CD14-positive monocyte (primary cell): Measurements from ENCODE around the gene MAPK4. TPM values are rescaled to one million over a fixed set of nuclear protein-coding genes. Genes with fewer than 3 reads are reported as not detected.

Experiments
- DNase-seq, 3 donors: peaks; one replicate each; pipeline ENCODE4 v3.0.0-alpha.2; 2011 to 2022
- H2AFZ ChIP-seq: 2 replicates; pipeline ENCODE4 v1.6.0; 2012; ENCODE audit warnings: mild to moderate bottlenecking, low read depth, low read length, inconsistent platforms; ENCODE audit not compliant: insufficient read depth, poor library complexity, severe bottlenecking
- H3K27ac ChIP-seq, 2 donors: 1 replicate in 1 of 2; 2 replicates in 1 of 2; pipeline ENCODE4 v1.5.1; 2012 to 2013; ENCODE audit warnings: low read length in 2 of 2, control low read depth in 1 of 2, inconsistent platforms in 1 of 2, low read depth in 1 of 2, mild to moderate bottlenecking in 1 of 2
- H3K27me3 ChIP-seq, 2 donors: one replicate each; pipeline versions ENCODE4 v1.6.0 to v1.6.1; 2011 to 2013; ENCODE audit warnings: low read length in 2 of 2; ENCODE audit not compliant: control insufficient read depth in 2 of 2, insufficient read depth in 2 of 2
- H3K36me3 ChIP-seq, 2 donors: replicated peaks in 1 of 2; 1 replicate in 1 of 2; 2 replicates in 1 of 2; pipeline versions ENCODE4 v1.5.1 to v1.6.1; 2012 to 2013; ENCODE audit warnings: low read length in 2 of 2, control low read depth in 1 of 2, inconsistent platforms in 1 of 2, mild to moderate bottlenecking in 1 of 2; ENCODE audit not compliant: insufficient read depth in 2 of 2, control insufficient read depth in 1 of 2
- H3K4me1 ChIP-seq, 2 donors: 1 replicate in 1 of 2; 2 replicates in 1 of 2; pipeline versions ENCODE4 v1.5.1 to v1.6.1; 2012 to 2013; ENCODE audit warnings: low read length in 2 of 2, control low read depth in 1 of 2, inconsistent platforms in 1 of 2, mild to moderate bottlenecking in 1 of 2, moderate library complexity in 1 of 2; ENCODE audit not compliant: insufficient read depth in 2 of 2, control insufficient read depth in 1 of 2
- H3K4me2 ChIP-seq: replicated peaks from 2 replicates; pipeline ENCODE3; 2012; ENCODE audit warnings: low read length, moderate library complexity, mild to moderate bottlenecking; ENCODE audit not compliant: poor library complexity, severe bottlenecking; ENCODE audit errors: extremely low read depth
- H3K4me3 ChIP-seq, 3 experiments: fragments of 200-600 bp in 1 of 3; sonication (generic) in 1 of 3; replicated peaks in 1 of 3; 1 replicate in 2 of 3; 2 replicates in 1 of 3; pipeline ENCODE4 v1.5.1; 2011 to 2013; ENCODE audit warnings: low read length in 3 of 3, mild to moderate bottlenecking in 3 of 3, control low read depth in 2 of 3, low read depth in 2 of 3, inconsistent platforms in 1 of 3, moderate library complexity in 1 of 3
- H3K79me2 ChIP-seq: 2 replicates; pipeline ENCODE4 v1.6.0; 2012; ENCODE audit warnings: mild to moderate bottlenecking, control low read depth, inconsistent platforms, low read length, moderate library complexity; ENCODE audit not compliant: insufficient read depth
- H3K9ac ChIP-seq: 2 replicates; pipeline ENCODE4 v1.6.0; 2017; ENCODE audit warnings: low read length, mild to moderate bottlenecking; ENCODE audit not compliant: insufficient read depth, poor library complexity, severe bottlenecking
- H3K9me3 ChIP-seq, 2 donors: replicated peaks in 1 of 2; 1 replicate in 1 of 2; 2 replicates in 1 of 2; pipeline versions ENCODE4 v1.5.1 to v1.6.1; 2012 to 2013; ENCODE audit warnings: low read length in 2 of 2, control low read depth in 1 of 2; ENCODE audit not compliant: control insufficient read depth in 1 of 2, insufficient read depth in 1 of 2
- H4K20me1 ChIP-seq: 2 replicates; pipeline ENCODE4 v1.6.0; 2012; ENCODE audit warnings: mild to moderate bottlenecking, low read length, control low read depth, moderate library complexity; ENCODE audit not compliant: insufficient read depth
- H3K27ac Mint-ChIP-seq, 7 donors: one replicate each; pipeline ENCODE4 v1.8.0; 2020; ENCODE audit warnings: mild to moderate bottlenecking in 7 of 7, mixed read lengths in 7 of 7, moderate library complexity in 6 of 7, inconsistent platforms in 2 of 7
- H3K27me3 Mint-ChIP-seq, 3 donors: one replicate each; pipeline ENCODE4 v1.8.0; 2021 to 2022; ENCODE audit warnings: low read depth in 3 of 3, mild to moderate bottlenecking in 3 of 3, mixed read lengths in 3 of 3, moderate library complexity in 3 of 3, inconsistent platforms in 1 of 3
- H3K36me3 Mint-ChIP-seq, 2 donors: one replicate each; pipeline ENCODE4 v1.8.0; 2020; ENCODE audit warnings: mixed read lengths in 2 of 2, inconsistent platforms in 1 of 2, mild to moderate bottlenecking in 1 of 2
- H3K4me1 Mint-ChIP-seq: one replicate; pipeline ENCODE4 v1.8.0; 2020; ENCODE audit warnings: mild to moderate bottlenecking, mixed read lengths
- H3K4me3 Mint-ChIP-seq, 2 donors: one replicate each; pipeline ENCODE4 v1.8.0; 2020; ENCODE audit warnings: mild to moderate bottlenecking in 2 of 2, mixed read lengths in 2 of 2, moderate library complexity in 1 of 2
- H3K9me3 Mint-ChIP-seq, 7 donors: one replicate each; pipeline ENCODE4 v1.8.0; 2020 to 2022; ENCODE audit warnings: mixed read lengths in 7 of 7, mild to moderate bottlenecking in 6 of 7, moderate library complexity in 6 of 7, inconsistent platforms in 2 of 7
- WGBS: methylation state at CpG from one replicate; pipeline ENCODE4 v1.1.5; 2013; ENCODE audit warnings: missing lambda C conversion rate; ENCODE audit not compliant: insufficient coverage; 5-methylcytosine and 5-hydroxymethylcytosine counted together
- intact Hi-C, 2 donors: fragments of 100-400 bp; cut with micrococcal nuclease; formaldehyde crosslinking; loops; one replicate each; pipeline versions ENCODE4 v1.15.0 to v1.15.1; 2023
- polyA plus RNA-seq, 3 donors: library from polyadenylated mRNA; depleted of rRNA in 1 of 3; unstranded in 2 of 3; stranded (reverse) in 1 of 3; fragments of 300-500 nt in 2 of 3; fragments of >200 nt in 1 of 3; fragmentation: Illumina TruSeq in 2 of 3; gene quantifications; 1 replicate in 2 of 3; 2 replicates in 1 of 3; pipeline ENCODE4 v1.2.3, GENCODE V29; 2012 to 2021
- TF ChIP-seq, protein P1 (sequence below): fragments of 200-600 bp; IDR thresholded peaks from one replicate; pipeline ENCODE4 v1.8.0; 2022; ENCODE audit warnings: antibody characterized with exemption, mild to moderate bottlenecking

Gene MAPK4
- polyA plus RNA-seq, 3 donors, result not detected

GRCh38 chr18:50729376-50729775 lies 169.5 kb downstream of the MAPK4 start:
- WGBS, result 73% methylated on average over 40 of the region's 46 CpGs
- Histone ChIP-seq H3K9me3 (no peaks in the 10 kb centered on the region), H3K27ac (no peak overlapping the region), H3K4me1 (no peaks in the 10 kb centered on the region), H3K79me2 (no peaks in the 10 kb centered on the region), H3K27me3 (no peaks in the 10 kb centered on the region), H3K4me3 (no peak overlapping the region), H2AFZ (no peak overlapping the region), H3K9ac (no peak overlapping the region), H3K36me3 (no peaks in the 10 kb centered on the region), H4K20me1 (no peaks in the 10 kb centered on the region), H3K4me2 (no peak overlapping the region)
- intact Hi-C loops, result no loop called here
- DNase-seq, result no peak
- Mint-ChIP-seq H3K27ac (no peak overlapping the region), H3K4me1 (no peaks in the 10 kb centered on the region), H3K4me3 (no peak overlapping the region), H3K36me3 (no peaks in the 10 kb centered on the region), H3K27me3 (peaks cover 2 to 7% (median 4%) of the 10 kb centered on the region in 3 donors), H3K9me3 (peaks cover 0 to 3% (median 0%) of the 10 kb centered on the region in 7 donors)
- TF ChIP-seq, protein P1, sequence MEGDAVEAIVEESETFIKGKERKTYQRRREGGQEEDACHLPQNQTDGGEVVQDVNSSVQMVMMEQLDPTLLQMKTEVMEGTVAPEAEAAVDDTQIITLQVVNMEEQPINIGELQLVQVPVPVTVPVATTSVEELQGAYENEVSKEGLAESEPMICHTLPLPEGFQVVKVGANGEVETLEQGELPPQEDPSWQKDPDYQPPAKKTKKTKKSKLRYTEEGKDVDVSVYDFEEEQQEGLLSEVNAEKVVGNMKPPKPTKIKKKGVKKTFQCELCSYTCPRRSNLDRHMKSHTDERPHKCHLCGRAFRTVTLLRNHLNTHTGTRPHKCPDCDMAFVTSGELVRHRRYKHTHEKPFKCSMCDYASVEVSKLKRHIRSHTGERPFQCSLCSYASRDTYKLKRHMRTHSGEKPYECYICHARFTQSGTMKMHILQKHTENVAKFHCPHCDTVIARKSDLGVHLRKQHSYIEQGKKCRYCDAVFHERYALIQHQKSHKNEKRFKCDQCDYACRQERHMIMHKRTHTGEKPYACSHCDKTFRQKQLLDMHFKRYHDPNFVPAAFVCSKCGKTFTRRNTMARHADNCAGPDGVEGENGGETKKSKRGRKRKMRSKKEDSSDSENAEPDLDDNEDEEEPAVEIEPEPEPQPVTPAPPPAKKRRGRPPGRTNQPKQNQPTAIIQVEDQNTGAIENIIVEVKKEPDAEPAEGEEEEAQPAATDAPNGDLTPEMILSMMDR, result no peak

DNA sequence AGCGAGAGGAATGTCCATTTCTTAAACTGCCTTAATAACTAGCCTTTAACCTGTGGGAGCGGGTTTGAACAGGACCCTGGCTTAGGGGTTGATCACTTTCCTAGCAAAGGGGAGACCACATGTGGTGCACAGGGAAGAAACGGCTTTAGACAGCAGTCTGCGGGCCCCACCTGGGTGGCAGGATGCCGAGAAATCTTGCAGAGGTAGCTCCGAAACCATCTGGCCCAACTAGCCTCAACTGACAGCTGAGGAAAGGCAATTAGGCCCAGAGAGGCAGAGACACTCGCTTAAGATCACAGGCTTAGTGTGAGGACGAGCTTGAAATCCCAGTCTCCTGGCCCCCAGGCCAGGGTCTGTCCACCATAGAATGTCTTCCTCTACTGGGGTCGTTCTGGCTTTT lies 170.1 kb downstream of the MAPK4 start:
- H3K27me3 Mint-ChIP-seq, result peaks cover 2 to 7% (median 4%) of the 10 kb centered on the region in 3 donors
- no peaks in the 10 kb centered on the region for H3K36me3 Mint-ChIP-seq
- H3K27me3 ChIP-seq, result no peaks in the 10 kb centered on the region
- H3K36me3 ChIP-seq, result no peaks in the 10 kb centered on the region
- no peaks in the 10 kb centered on the region for H4K20me1 ChIP-seq
- no peak overlapping the region for H3K4me2 ChIP-seq
- TF ChIP-seq, protein P1, result no peak
- 91% methylated on average over 9 of the region's 9 CpGs for WGBS
- no peaks in the 10 kb centered on the region for H3K4me1 Mint-ChIP-seq
- H3K9me3 Mint-ChIP-seq, result peaks cover 0 to 5% (median under 1%) of the 10 kb centered on the region in 7 donors
- H3K27ac ChIP-seq, result no peak overlapping the region
- intact Hi-C loops, result no loop called here
- H3K27ac Mint-ChIP-seq, result no peak overlapping the region
- no peaks in the 10 kb centered on the region for H3K79me2 ChIP-seq
- no peak overlapping the region for H3K9ac ChIP-seq
- no peak for DNase-seq
- no peaks in the 10 kb centered on the region for H3K4me1 ChIP-seq
- H3K9me3 ChIP-seq, result no peaks in the 10 kb centered on the region
- no peak overlapping the region for H3K4me3 Mint-ChIP-seq
- no peak overlapping the region for H3K4me3 ChIP-seq
- no peak overlapping the region for H2AFZ ChIP-seq
